HG03575 (cell line): Measurements from ENCODE around the gene RBM24.
"Not testable (repeated sequence)": the region's sequence is repeated elsewhere in the genome, so short reads cannot be mapped to it uniquely, and the experiment has no call there.

ENCODE experiments used
- ATAC-seq: cut with Tn5 transposase; IDR thresholded peaks from one replicate; pipeline ENCODE4 v1.9.1; 2021; ENCODE audit not compliant: unreplicated experiment, insufficient number of reproducible peaks, low FRiP score; ENCODE audit errors: extremely low read depth

Gene RBM24

DNA sequence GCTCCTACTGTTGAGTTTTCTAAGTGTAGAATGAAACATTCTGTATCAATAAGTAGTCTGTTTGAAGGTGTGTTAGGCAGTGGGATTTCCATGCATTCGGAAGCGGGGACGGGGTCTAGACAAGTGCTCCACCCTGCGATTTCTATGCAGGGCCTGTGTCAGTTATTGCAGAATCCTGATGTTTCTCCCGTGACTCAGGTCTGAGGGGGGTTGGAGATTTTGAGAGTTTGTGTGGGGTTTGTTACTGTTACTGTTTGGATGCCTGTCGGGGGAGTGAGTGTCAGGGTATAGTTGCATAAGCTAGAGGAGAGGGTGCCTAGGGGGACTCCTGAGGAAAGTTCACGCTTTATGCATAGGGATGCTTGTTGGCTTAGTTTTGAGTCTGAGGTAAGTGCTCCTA is 39.1 kb downstream of the RBM24 start:
- not testable (repeated sequence) for ATAC-seq

DNA sequence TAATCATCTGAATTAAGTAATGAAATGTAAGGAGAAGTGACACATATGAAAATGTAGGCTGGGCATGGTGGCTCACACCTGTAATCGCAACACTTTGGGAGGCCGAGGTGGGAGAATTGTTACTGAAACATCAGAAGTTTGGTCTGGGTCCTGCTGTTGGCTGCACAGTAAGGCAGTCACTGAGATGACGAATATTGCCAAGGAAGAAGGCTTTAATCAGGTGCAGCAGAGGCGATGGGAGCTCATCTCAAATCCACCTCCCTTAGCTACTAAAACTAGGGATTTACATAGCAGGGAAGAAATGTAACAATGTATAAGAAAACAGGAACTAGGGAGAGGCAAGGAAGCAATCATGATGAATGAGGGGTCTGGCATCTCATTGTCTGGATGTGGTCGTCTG is 50.1 kb downstream of the RBM24 start:
- no peak for ATAC-seq

- ATAC-seq: no peak
These were observed 53.1 kb downstream of the RBM24 start for GRCh38 chr6:17334265-17334664.

- ATAC-seq: no peak
These were observed 55.3 kb downstream of the RBM24 start for GRCh38 chr6:17336425-17336824.

DNA sequence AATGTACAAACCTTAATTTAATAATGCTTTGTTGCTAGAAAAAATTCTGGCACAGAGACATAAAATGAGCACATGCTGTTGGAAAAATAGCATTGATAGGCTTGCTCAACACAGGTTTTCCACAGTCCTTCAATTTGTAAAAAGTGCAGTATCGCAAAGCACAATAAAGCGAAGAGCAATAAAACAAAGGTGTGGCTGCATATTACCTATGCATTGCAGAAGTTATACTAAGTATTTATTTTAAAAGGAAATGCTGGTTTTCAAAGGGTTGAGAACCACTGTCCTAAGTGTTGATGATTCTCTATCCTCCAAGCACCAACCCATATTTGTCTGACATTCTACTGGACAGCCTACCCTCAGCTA is 58.1 kb downstream of the RBM24 start:
- no peak for ATAC-seq

GRCh38 chr6:17341117-17341805 is 60.1 kb downstream of the RBM24 start:
- ATAC-seq: no peak

- ATAC-seq: no peak
These were observed 60.7 kb downstream of the RBM24 start for GRCh38 chr6:17341891-17342290.

- ATAC-seq: no peak
These were observed 62.1 kb downstream of the RBM24 start for GRCh38 chr6:17343215-17343614.
